B cell (primary cell): Measurements from ENCODE around the gene RAI2. TPM values are rescaled to one million over a fixed set of nuclear protein-coding genes. Genes with fewer than 3 reads are reported as not detected.

Experiments used
- ATAC-seq: fragments of 200-7000 bp; cut with Tn5 transposase; one replicate; pipeline ENCODE4 v1.10.0; 2021; ENCODE audit warnings: low read depth, mild to moderate bottlenecking, moderate number of reproducible peaks, moderate library complexity
- CTCF ChIA-PET: fragments of 350-600 bp; sonication (Branson Sonifier 250); formaldehyde crosslinking; loops from one replicate; lab custom pipeline; 2021; ENCODE audit warnings: antibody characterized with exemption, inconsistent platforms; lab: Charles Lee
- POLR2A ChIA-PET: fragments of 350-600 bp; sonication (Branson Sonifier 250); formaldehyde crosslinking; loops from one replicate; lab custom pipeline; 2021; ENCODE audit warnings: antibody characterized with exemption; lab: Charles Lee
- DNase-seq: peaks from one replicate; pipeline ENCODE4 v3.0.0; 2013
- H2AFZ ChIP-seq: 2 replicates; pipeline ENCODE4 v1.6.1; 2012; ENCODE audit warnings: mild to moderate bottlenecking, low read depth, low read length; ENCODE audit not compliant: insufficient read depth, poor library complexity, severe bottlenecking
- H3K27ac ChIP-seq, 2 donors: 1 replicate in 1 of 2; 2 replicates in 1 of 2; pipeline ENCODE4 v1.5.1; 2012 to 2013; ENCODE audit warnings: low read length in 2 of 2, mild to moderate bottlenecking in 2 of 2, moderate library complexity in 1 of 2
- H3K27me3 ChIP-seq, 4 experiments: fragments of 200-600 bp in 1 of 4; sonication (generic) in 1 of 4; replicated peaks in 1 of 4; 1 replicate in 2 of 4; 2 replicates in 2 of 4; pipeline versions ENCODE4 v1.6.1 to v1.7.0; 2013 to 2016; ENCODE audit warnings: low read length in 3 of 4, mild to moderate bottlenecking in 2 of 4, mixed read lengths in 1 of 4, moderate library complexity in 1 of 4; ENCODE audit not compliant: insufficient read depth in 4 of 4, control insufficient read depth in 3 of 4; ENCODE audit errors: control extremely low read depth in 1 of 4
- H3K36me3 ChIP-seq, 2 experiments: replicated peaks in 1 of 2; 1 replicate in 1 of 2; 2 replicates in 1 of 2; pipeline versions ENCODE4 v1.6.1 to v1.7.1; 2013; ENCODE audit warnings: low read length in 1 of 2; ENCODE audit not compliant: insufficient read depth in 2 of 2, control insufficient read depth in 1 of 2; ENCODE audit errors: control extremely low read depth in 1 of 2, extremely low read depth in 1 of 2
- H3K4me1 ChIP-seq, 2 donors: fragments of 200-600 bp in 1 of 2; sonication (generic) in 1 of 2; 1 replicate in 1 of 2; 2 replicates in 1 of 2; pipeline versions ENCODE4 v1.5.1 to v1.6.1; 2013 to 2017; ENCODE audit warnings: low read length in 2 of 2; ENCODE audit not compliant: control insufficient read depth in 2 of 2, insufficient read depth in 2 of 2
- H3K4me2 ChIP-seq: replicated peaks from 2 replicates; pipeline ENCODE3; 2012; ENCODE audit warnings: mild to moderate bottlenecking, low read depth, low read length; ENCODE audit not compliant: poor library complexity, severe bottlenecking
- H3K4me3 ChIP-seq, 5 experiments: fragments of 200-600 bp in 1 of 5; sonication (generic) in 1 of 5; 1 replicate in 3 of 5; 2 replicates in 2 of 5; pipeline versions ENCODE4 v1.5.1 to v1.7.0; 2011 to 2016; ENCODE audit warnings: low read length in 4 of 5, mild to moderate bottlenecking in 4 of 5, low read depth in 2 of 5, control low read depth in 1 of 5, moderate library complexity in 1 of 5; ENCODE audit not compliant: insufficient read depth in 1 of 5; ENCODE audit errors: control extremely low read depth in 1 of 5, extremely low read depth in 1 of 5
- H3K79me2 ChIP-seq: fragments of 200-600 bp; sonication (generic); one replicate; pipeline ENCODE4 v1.6.0; 2016; ENCODE audit warnings: low read length; ENCODE audit not compliant: control insufficient read depth, insufficient read depth
- H3K9ac ChIP-seq: fragments of 200-600 bp; sonication (generic); 2 replicates; pipeline ENCODE4 v1.6.1; 2017; ENCODE audit warnings: mild to moderate bottlenecking, low read length, moderate library complexity
- H3K9me3 ChIP-seq, 3 donors: one replicate each; pipeline versions ENCODE4 v1.6.1 to v1.7.1; 2013; ENCODE audit warnings: low read length in 2 of 3; ENCODE audit not compliant: control insufficient read depth in 2 of 3, insufficient read depth in 1 of 3; ENCODE audit errors: control extremely low read depth in 1 of 3
- H4K20me1 ChIP-seq: 2 replicates; pipeline ENCODE4 v1.6.0; 2012; ENCODE audit warnings: mild to moderate bottlenecking, low read length; ENCODE audit not compliant: insufficient read depth, control insufficient read depth, poor library complexity, severe bottlenecking
- H3K27ac Mint-ChIP-seq: one replicate; pipeline ENCODE4 v1.8.0; 2021; ENCODE audit warnings: mixed read lengths
- H3K27me3 Mint-ChIP-seq: one replicate; pipeline ENCODE4 v1.8.0; 2021; ENCODE audit warnings: mixed read lengths
- H3K4me1 Mint-ChIP-seq: one replicate; pipeline ENCODE4 v1.8.0; 2021; ENCODE audit warnings: mixed read lengths
- H3K4me3 Mint-ChIP-seq: one replicate; pipeline ENCODE4 v1.8.0; 2021; ENCODE audit warnings: mixed read lengths
- H3K9me3 Mint-ChIP-seq: one replicate; pipeline ENCODE4 v1.8.0; 2022; ENCODE audit warnings: mixed read lengths; ENCODE audit not compliant: insufficient read depth
- CTCF ChIP-seq: fragments of 200-600 bp; IDR thresholded peaks from one replicate; pipeline ENCODE4 v1.8.0; 2022; ENCODE audit warnings: antibody characterized with exemption, mild to moderate bottlenecking
- EZH2 ChIP-seq: IDR thresholded peaks from 2 replicates; pipeline ENCODE4 v1.6.1; 2012; ENCODE audit warnings: borderline replicate concordance, low read depth, mild to moderate bottlenecking, moderate library complexity, low read length; ENCODE audit not compliant: insufficient read depth, poor library complexity, severe bottlenecking
- WGBS: methylation state at CpG from one replicate; pipeline ENCODE4 v1.1.5; 2013; ENCODE audit warnings: missing lambda C conversion rate; ENCODE audit not compliant: insufficient coverage; 5-methylcytosine and 5-hydroxymethylcytosine counted together
- intact Hi-C: fragments of 100-400 bp; cut with micrococcal nuclease; formaldehyde crosslinking; loops from one replicate; pipeline ENCODE4 v1.10.0; 2022
- polyA plus RNA-seq: library from polyadenylated mRNA; depleted of rRNA; stranded (reverse); fragments of >200 nt; gene quantifications from 2 replicates; pipeline ENCODE4 v1.2.3, GENCODE V29; 2012
- total RNA-seq, 2 donors: library from RNA; stranded (reverse); fragments of 120-200 nt in 1 of 2; gene quantifications; 1 replicate in 1 of 2; 2 replicates in 1 of 2; pipeline versions ENCODE4 v1.2.3 to v1.2.4, GENCODE V29; 2013 to 2022

The RAI2 gene
- total and polyA plus RNA-seq, 2 donors (not counting 1 experiment from before 2014, with no cell fraction given), result not detected

GRCh38 chrX:17814059-17814458, 47.0 kb downstream of the RAI2 start:
- no CpG with 5 or more reads among the region's 3 CpGs for WGBS
- H3K9me3 Mint-ChIP-seq, result no peaks in the 10 kb centered on the region
- H2AFZ ChIP-seq, result no peak overlapping the region
- ATAC-seq (no peak), DNase-seq (no peak)
- H3K4me2 ChIP-seq, result no peak overlapping the region
- H3K4me1 Mint-ChIP-seq, result no peaks in the 10 kb centered on the region
- no peaks in the 10 kb centered on the region for H3K36me3 ChIP-seq
- no peak overlapping the region for H3K27ac ChIP-seq
- no peak overlapping the region for H3K4me3 Mint-ChIP-seq
- no peak overlapping the region for H3K27ac Mint-ChIP-seq
- ChIA-PET POLR2A (no interaction called here), CTCF (interaction anchor here (0.7 kb wide), 1 partner anchor 563 kb away, joined by 5 read pairs; no protein-coding TSS in a partner anchor)
- intact Hi-C loops, result no loop called here
- no peaks in the 10 kb centered on the region for H3K27me3 ChIP-seq
- H3K9ac ChIP-seq, result no peak overlapping the region
- H3K79me2 ChIP-seq, result no peaks in the 10 kb centered on the region
- H3K4me3 ChIP-seq, result no peak overlapping the region
- no peaks in the 10 kb centered on the region for H3K27me3 Mint-ChIP-seq
- no peaks in the 10 kb centered on the region for H4K20me1 ChIP-seq
- no peaks in the 10 kb centered on the region for H3K4me1 ChIP-seq
- no peaks in the 10 kb centered on the region for H3K9me3 ChIP-seq
- no peak for TF ChIP-seq EZH2

- H3K9ac ChIP-seq, result no peak overlapping the region
- H3K36me3 ChIP-seq, result no peaks in the 10 kb centered on the region
- H3K4me2 ChIP-seq, result no peak overlapping the region
- no peaks in the 10 kb centered on the region for H3K4me1 Mint-ChIP-seq
- H3K4me1 ChIP-seq, result no peaks in the 10 kb centered on the region
- no peak overlapping the region for H3K27ac Mint-ChIP-seq
- H3K4me3 Mint-ChIP-seq, result no peak overlapping the region
- no peaks in the 10 kb centered on the region for H3K79me2 ChIP-seq
- ChIA-PET CTCF (no interaction called here), POLR2A (no interaction called here)
- no peaks in the 10 kb centered on the region for H4K20me1 ChIP-seq
- H3K4me3 ChIP-seq, result no peak overlapping the region
- no peak for ATAC-seq
- DNase-seq, result no peak
- H3K9me3 ChIP-seq, result no peaks in the 10 kb centered on the region
- TF ChIP-seq CTCF (no peak), EZH2 (no peak)
- intact Hi-C loops, result no loop called here
- H3K9me3 Mint-ChIP-seq, result no peaks in the 10 kb centered on the region
- WGBS, result no CpG with 5 or more reads among the region's 3 CpGs
- no peak overlapping the region for H2AFZ ChIP-seq
- no peak overlapping the region for H3K27ac ChIP-seq
- H3K27me3 Mint-ChIP-seq, result peaks cover 3% of the 10 kb centered on the region
- no peaks in the 10 kb centered on the region for H3K27me3 ChIP-seq
These were observed 47.8 kb downstream of the RAI2 start for GRCh38 chrX:17813277-17813676.
